Measurements from ENCODE around the gene KEAP1. TPM values are rescaled to one million over a fixed set of nuclear protein-coding genes. Genes with fewer than 3 reads are reported as not detected.

Gene KEAP1
- total and polyA plus RNA-seq, 2 of the 13 experiments (the other 11 are each of a cell fraction or from before 2014, with no cell fraction given) = 56.7 to 72.9 TPM

DNA sequence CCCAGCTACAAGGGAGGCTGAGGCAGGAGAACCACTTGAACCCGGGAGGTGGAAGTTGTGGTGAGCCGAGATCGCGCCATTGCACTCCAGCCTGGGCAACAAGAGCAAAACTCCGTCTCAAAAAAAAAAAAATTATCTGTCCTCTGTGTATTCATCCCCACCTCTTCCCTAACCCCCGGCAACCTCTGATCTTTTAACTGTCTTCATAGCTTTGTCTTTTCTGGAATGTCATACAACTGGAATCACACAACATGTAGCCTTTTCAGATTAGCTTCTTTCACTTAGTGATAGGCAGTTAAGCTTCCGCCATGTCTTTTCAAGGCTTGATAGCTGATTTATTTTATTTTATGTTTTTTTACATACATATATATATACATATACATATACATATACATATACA is 22.5 kb upstream of the KEAP1 start (continued):
- TF ChIP-seq KLF9 (CRISPR knock-in tag; IDR thresholded peaks at IDR 0.05; ENCODE audit: low read depth) (no peak), ZNF335 (CRISPR knock-in tag; IDR thresholded peaks at IDR 0.05) (no peak)

DNA sequence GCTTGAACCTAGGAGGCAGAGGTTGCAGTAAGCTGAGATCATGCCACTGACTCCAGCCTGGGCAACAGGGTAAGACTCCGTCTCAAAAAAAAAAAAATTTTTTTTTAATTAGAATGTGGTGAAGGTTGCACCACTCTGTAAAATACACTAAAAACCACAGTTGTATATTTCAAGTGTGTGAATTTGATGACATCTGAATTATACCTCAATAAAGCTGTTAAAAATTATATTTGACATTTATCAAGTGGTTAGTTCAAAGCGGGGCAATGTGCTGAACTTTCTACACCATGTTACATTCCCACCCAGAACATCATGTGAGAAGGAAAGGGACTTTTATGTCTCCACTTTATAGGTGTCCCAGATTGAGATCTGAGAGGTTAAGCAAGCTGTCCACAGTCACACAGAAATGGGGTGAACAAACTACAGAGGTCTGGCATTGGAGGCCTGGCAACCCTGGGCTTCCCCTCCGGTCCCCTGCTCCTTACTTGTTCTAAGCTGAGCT is 20.0 kb upstream of the KEAP1 start:
- H3K4me3 ChIP-seq (replicated peaks in 1 of 3; ENCODE audit: insufficient read depth in 1 of 3, low read depth in 2 of 3, low read length in 3 of 3) = no peak overlapping the region
- peaks cover 15% of the 10 kb centered on the region for H3K4me1 ChIP-seq (ENCODE audit: insufficient read depth, low read length)
- H3K36me3 ChIP-seq (replicated peaks in 1 of 2; ENCODE audit: control insufficient read depth in 1 of 2, insufficient read depth in 2 of 2, low read length in 2 of 2) = no peaks in the 10 kb centered on the region
- BruUV-seq (replicated peaks) = no TSS peak
- no peak overlapping the region for H3K27ac ChIP-seq (ENCODE audit: extremely low read length, insufficient read depth, low read length)
- no peaks in the 10 kb centered on the region for H3K79me2 ChIP-seq (ENCODE audit: insufficient read depth, low read length)
- no peaks in the 10 kb centered on the region for H4K20me1 ChIP-seq (ENCODE audit: insufficient read depth, low read length)
- CTCF ChIA-PET (ENCODE audit: low intra/inter-chr PET ratio, low total read pairs) = no interaction called here
- no peaks in the 10 kb centered on the region for H3K9me3 ChIP-seq (ENCODE audit: low read length)
- H3K4me2 ChIP-seq (ENCODE audit: low read depth, low read length) = no peak overlapping the region
- intact Hi-C loops (cut with micrococcal nuclease; ENCODE audit: unreplicated experiment) = no loop called here
- POLR2A ChIA-PET = no interaction called here
- ATAC-seq (no peak), DNase-seq (ENCODE audit: low spot score) (no peak), FAIRE-seq (no peak)
- 54% methylated on average over 3 of the region's 3 CpGs for WGBS (ENCODE audit: low lambda C conversion rate)
- H2AFZ ChIP-seq (ENCODE audit: low read length) = no peak overlapping the region
- H3K9ac ChIP-seq (ENCODE audit: insufficient read depth, low read depth, low read length) = no peak overlapping the region
- in situ Hi-C loops (cut with HindIII; ENCODE audit: extremely low pct_ligation_motif_present, low pct_unique_long_range_greater_than_20kb) = no loop called here
- H3K27me3 ChIP-seq (ENCODE audit: control insufficient read depth in 1 of 2, insufficient read depth in 2 of 2, low read length in 2 of 2) = peaks cover 4 to 22% of the 10 kb centered on the region in 2 experiments
- TF ChIP-seq KLF12 (CRISPR knock-in tag; IDR thresholded peaks at IDR 0.05; ENCODE audit: borderline replicate concordance) = no peak
- no peak for TF ChIP-seq KAT8 (CRISPR knock-in tag; IDR thresholded peaks at IDR 0.05)
- no peak for TF ChIP-seq CC2D1A (CRISPR knock-in tag; IDR thresholded peaks at IDR 0.05)
- TF ChIP-seq HOXA5 (CRISPR knock-in tag; IDR thresholded peaks at IDR 0.05) = no peak
- TF ChIP-seq NFYC (CRISPR knock-in tag; IDR thresholded peaks at IDR 0.05) = no peak
- no peak for TF ChIP-seq POLR2AphosphoS5 (IDR thresholded peaks at IDR 0.05; ENCODE audit: low read depth, low read length)
- TF ChIP-seq, protein P1, sequence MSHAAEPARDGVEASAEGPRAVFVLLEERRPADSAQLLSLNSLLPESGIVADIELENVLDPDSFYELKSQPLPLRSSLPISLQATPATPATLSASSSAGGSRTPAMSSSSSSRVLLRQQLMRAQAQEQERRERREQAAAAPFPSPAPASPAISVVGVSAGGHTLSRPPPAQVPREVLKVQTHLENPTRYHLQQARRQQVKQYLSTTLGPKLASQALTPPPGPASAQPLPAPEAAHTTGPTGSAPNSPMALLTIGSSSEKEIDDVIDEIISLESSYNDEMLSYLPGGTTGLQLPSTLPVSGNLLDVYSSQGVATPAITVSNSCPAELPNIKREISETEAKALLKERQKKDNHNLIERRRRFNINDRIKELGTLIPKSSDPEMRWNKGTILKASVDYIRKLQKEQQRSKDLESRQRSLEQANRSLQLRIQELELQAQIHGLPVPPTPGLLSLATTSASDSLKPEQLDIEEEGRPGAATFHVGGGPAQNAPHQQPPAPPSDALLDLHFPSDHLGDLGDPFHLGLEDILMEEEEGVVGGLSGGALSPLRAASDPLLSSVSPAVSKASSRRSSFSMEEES (CRISPR knock-in tag; IDR thresholded peaks at IDR 0.05) = no peak
- TF ChIP-seq GABPB1 (CRISPR knock-in tag; IDR thresholded peaks at IDR 0.05) = no peak
- TF ChIP-seq KDM6A (CRISPR knock-in tag; IDR thresholded peaks at IDR 0.05; ENCODE audit: low read depth) = no peak
- TF ChIP-seq, protein P2, sequence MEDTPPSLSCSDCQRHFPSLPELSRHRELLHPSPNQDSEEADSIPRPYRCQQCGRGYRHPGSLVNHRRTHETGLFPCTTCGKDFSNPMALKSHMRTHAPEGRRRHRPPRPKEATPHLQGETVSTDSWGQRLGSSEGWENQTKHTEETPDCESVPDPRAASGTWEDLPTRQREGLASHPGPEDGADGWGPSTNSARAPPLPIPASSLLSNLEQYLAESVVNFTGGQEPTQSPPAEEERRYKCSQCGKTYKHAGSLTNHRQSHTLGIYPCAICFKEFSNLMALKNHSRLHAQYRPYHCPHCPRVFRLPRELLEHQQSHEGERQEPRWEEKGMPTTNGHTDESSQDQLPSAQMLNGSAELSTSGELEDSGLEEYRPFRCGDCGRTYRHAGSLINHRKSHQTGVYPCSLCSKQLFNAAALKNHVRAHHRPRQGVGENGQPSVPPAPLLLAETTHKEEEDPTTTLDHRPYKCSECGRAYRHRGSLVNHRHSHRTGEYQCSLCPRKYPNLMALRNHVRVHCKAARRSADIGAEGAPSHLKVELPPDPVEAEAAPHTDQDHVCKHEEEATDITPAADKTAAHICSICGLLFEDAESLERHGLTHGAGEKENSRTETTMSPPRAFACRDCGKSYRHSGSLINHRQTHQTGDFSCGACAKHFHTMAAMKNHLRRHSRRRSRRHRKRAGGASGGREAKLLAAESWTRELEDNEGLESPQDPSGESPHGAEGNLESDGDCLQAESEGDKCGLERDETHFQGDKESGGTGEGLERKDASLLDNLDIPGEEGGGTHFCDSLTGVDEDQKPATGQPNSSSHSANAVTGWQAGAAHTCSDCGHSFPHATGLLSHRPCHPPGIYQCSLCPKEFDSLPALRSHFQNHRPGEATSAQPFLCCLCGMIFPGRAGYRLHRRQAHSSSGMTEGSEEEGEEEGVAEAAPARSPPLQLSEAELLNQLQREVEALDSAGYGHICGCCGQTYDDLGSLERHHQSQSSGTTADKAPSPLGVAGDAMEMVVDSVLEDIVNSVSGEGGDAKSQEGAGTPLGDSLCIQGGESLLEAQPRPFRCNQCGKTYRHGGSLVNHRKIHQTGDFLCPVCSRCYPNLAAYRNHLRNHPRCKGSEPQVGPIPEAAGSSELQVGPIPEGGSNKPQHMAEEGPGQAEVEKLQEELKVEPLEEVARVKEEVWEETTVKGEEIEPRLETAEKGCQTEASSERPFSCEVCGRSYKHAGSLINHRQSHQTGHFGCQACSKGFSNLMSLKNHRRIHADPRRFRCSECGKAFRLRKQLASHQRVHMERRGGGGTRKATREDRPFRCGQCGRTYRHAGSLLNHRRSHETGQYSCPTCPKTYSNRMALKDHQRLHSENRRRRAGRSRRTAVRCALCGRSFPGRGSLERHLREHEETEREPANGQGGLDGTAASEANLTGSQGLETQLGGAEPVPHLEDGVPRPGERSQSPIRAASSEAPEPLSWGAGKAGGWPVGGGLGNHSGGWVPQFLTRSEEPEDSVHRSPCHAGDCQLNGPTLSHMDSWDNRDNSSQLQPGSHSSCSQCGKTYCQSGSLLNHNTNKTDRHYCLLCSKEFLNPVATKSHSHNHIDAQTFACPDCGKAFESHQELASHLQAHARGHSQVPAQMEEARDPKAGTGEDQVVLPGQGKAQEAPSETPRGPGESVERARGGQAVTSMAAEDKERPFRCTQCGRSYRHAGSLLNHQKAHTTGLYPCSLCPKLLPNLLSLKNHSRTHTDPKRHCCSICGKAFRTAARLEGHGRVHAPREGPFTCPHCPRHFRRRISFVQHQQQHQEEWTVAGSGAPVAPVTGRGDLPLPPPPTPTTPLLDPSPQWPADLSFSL (CRISPR knock-in tag; IDR thresholded peaks at IDR 0.05) = no peak
- TF ChIP-seq HES4 (CRISPR knock-in tag; IDR thresholded peaks at IDR 0.05; ENCODE audit: borderline replicate concordance) = no peak
- no peak for TF ChIP-seq RARA (CRISPR knock-in tag; IDR thresholded peaks at IDR 0.05)
- no peak for TF ChIP-seq ZNF24 (IDR thresholded peaks at IDR 0.05)

Data from HepG2 (cell line).